HL-60 (cell line): ENCODE measurements around the gene RGS6.

Experiments used
- DNase-seq, 2 experiments: peaks; one replicate each; pipeline ENCODE4 v3.0.0-alpha.2; 2010 to 2020; ENCODE audit warnings: low read depth in 1 of 2, low spot score in 1 of 2
- H3K27ac ChIP-seq: fragments of 250-450 bp; sonication (Bioruptor Pico); replicated peaks from 2 replicates; pipeline ENCODE4 v1.5.1; 2020; ENCODE audit warnings: mild to moderate bottlenecking, moderate library complexity
- H3K27me3 ChIP-seq: fragments of 250-450 bp; sonication (Bioruptor Pico); 2 replicates; pipeline ENCODE4 v1.5.1; 2021; ENCODE audit warnings: mild to moderate bottlenecking, moderate library complexity; ENCODE audit not compliant: insufficient read depth, poor library complexity, severe bottlenecking
- H3K4me3 ChIP-seq: replicated peaks from 2 replicates; pipeline ENCODE4 v1.5.1; 2011; ENCODE audit warnings: mild to moderate bottlenecking, control low read depth, low read length; ENCODE audit not compliant: insufficient read depth
- GABPA ChIP-seq: IDR thresholded peaks from 2 replicates; pipeline ENCODE4 v1.6.1; 2012; ENCODE audit warnings: low read depth
- POLR2AphosphoS5 ChIP-seq: IDR thresholded peaks from 2 replicates; pipeline ENCODE4 v1.6.1; 2012; ENCODE audit warnings: low read depth
- SPI1 ChIP-seq: IDR thresholded peaks from 2 replicates; pipeline ENCODE4 v1.6.1; 2012; ENCODE audit warnings: low read depth, mild to moderate bottlenecking, borderline replicate concordance
- TF ChIP-seq, protein P1 (sequence below): IDR thresholded peaks from 2 replicates; pipeline ENCODE4 v1.6.1; 2012; ENCODE audit warnings: low read depth; ENCODE audit not compliant: insufficient replicate concordance
- TF ChIP-seq, protein P2 (sequence below): IDR thresholded peaks from one replicate; pipeline ENCODE4 v1.5.1; 2011; ENCODE audit warnings: low read length, control low read depth, inconsistent platforms; ENCODE audit not compliant: insufficient read depth

Gene RGS6

DNA sequence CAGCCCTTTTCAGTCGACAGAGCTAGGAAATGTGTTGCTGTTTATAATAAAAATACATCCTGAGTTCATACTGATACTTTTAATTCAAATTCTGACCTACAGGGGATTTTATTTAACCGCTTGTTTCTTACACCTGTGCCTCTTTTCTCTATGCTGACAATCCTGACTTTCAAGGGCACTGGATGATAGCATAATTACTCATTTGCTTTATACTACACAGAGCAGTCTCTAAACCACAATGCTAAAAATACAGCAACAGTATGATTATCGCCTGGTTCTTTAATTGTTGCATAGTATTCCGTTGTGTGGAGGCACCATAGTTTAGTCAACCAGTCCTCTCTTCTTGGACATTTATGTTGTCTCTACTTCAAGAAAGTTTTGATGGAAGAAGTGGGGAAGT is 588.8 kb downstream of the RGS6 start:
- no peak for TF ChIP-seq GABPA
- TF ChIP-seq, protein P1, sequence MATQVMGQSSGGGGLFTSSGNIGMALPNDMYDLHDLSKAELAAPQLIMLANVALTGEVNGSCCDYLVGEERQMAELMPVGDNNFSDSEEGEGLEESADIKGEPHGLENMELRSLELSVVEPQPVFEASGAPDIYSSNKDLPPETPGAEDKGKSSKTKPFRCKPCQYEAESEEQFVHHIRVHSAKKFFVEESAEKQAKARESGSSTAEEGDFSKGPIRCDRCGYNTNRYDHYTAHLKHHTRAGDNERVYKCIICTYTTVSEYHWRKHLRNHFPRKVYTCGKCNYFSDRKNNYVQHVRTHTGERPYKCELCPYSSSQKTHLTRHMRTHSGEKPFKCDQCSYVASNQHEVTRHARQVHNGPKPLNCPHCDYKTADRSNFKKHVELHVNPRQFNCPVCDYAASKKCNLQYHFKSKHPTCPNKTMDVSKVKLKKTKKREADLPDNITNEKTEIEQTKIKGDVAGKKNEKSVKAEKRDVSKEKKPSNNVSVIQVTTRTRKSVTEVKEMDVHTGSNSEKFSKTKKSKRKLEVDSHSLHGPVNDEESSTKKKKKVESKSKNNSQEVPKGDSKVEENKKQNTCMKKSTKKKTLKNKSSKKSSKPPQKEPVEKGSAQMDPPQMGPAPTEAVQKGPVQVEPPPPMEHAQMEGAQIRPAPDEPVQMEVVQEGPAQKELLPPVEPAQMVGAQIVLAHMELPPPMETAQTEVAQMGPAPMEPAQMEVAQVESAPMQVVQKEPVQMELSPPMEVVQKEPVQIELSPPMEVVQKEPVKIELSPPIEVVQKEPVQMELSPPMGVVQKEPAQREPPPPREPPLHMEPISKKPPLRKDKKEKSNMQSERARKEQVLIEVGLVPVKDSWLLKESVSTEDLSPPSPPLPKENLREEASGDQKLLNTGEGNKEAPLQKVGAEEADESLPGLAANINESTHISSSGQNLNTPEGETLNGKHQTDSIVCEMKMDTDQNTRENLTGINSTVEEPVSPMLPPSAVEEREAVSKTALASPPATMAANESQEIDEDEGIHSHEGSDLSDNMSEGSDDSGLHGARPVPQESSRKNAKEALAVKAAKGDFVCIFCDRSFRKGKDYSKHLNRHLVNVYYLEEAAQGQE, result no peak
- TF ChIP-seq SPI1, result no peak
- TF ChIP-seq, protein P2, sequence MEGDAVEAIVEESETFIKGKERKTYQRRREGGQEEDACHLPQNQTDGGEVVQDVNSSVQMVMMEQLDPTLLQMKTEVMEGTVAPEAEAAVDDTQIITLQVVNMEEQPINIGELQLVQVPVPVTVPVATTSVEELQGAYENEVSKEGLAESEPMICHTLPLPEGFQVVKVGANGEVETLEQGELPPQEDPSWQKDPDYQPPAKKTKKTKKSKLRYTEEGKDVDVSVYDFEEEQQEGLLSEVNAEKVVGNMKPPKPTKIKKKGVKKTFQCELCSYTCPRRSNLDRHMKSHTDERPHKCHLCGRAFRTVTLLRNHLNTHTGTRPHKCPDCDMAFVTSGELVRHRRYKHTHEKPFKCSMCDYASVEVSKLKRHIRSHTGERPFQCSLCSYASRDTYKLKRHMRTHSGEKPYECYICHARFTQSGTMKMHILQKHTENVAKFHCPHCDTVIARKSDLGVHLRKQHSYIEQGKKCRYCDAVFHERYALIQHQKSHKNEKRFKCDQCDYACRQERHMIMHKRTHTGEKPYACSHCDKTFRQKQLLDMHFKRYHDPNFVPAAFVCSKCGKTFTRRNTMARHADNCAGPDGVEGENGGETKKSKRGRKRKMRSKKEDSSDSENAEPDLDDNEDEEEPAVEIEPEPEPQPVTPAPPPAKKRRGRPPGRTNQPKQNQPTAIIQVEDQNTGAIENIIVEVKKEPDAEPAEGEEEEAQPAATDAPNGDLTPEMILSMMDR, result no peak
- no peak for TF ChIP-seq POLR2AphosphoS5
- no peak overlapping the region for H3K4me3 ChIP-seq

DNA sequence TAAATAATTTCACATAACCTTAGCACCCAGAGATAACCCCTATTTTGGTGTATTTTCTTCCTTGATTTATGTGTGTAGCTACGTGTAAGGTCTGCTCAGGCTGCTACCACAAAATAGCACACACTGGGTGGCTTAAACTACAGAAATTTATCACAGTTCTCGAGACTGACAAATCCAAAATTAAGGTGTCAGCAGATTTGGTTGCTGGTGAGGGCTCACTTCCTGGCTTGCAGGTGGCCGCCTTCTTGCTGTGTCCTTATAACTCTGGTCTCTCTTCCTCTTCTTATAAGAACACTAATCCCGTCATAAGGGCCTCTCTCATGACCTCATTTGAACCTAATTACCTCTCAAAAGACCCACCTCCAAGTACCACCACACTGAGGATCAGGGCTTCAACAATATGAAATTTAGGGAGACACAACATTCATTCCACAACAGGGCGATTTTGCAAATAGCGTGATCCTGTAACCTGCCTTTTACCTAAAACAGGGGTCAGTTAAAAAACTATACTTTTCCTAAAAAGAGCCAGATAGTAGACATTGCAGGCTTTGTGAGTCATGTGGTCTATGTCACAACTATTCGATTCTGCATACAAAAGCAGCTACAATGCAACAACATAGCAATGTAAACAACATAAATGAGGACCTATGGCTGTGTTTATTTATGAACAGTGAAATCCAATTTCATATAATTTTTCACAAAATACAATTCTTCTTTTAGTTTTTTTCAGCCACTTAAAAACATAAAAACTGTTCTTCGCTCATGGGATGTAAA is 589.9 kb downstream of the RGS6 start:
- Histone ChIP-seq H3K4me3 (no peak overlapping the region), H3K27me3 (no peaks in the 10 kb centered on the region), H3K27ac (no peak overlapping the region)
- DNase-seq, result no peak
- TF ChIP-seq, protein P1, result no peak
- TF ChIP-seq, protein P2, result no peak
- TF ChIP-seq POLR2AphosphoS5 (no peak), GABPA (no peak), SPI1 (no peak)

More for the DNA sequence above, 588.8 kb downstream of the RGS6 start:
- no peak overlapping the region for H3K27ac ChIP-seq
- H3K27me3 ChIP-seq, result no peaks in the 10 kb centered on the region
- no peak for DNase-seq

DNA sequence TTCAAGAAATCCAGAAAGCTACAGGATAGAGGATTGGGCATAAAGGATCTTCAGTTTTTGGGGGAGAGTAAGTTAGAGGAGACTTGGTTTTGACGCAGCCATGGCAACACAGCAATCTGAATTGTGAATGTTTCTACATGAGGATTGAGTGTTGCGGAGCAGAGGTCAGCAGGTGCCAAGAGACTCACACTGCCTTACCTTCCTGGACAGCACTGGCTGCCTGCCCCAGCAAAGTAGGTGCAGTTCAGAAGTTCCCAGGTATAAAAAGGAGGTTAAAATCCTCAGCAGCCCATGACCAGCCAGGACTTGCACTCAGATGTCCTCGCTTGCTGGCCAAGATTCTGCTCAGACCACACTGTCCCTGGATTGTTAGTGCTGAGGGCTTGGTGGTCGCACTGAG is 590.6 kb downstream of the RGS6 start:
- no peak overlapping the region for H3K4me3 ChIP-seq
- H3K27me3 ChIP-seq, result no peaks in the 10 kb centered on the region
- TF ChIP-seq GABPA (no peak), SPI1 (no peak), POLR2AphosphoS5 (no peak)
- TF ChIP-seq, protein P2, result no peak
- TF ChIP-seq, protein P1, result no peak
- DNase-seq, result no peak
- H3K27ac ChIP-seq, result no peak overlapping the region
